Measurements from ENCODE around the gene ADIPOR2.

The ADIPOR2 gene

GRCh38 chr12:1800401-1801302 lies 109.8 kb downstream of the ADIPOR2 start:
- DNase-seq = peak in 1 of 2 donors; percentile 63

- no peak for DNase-seq
These were observed 110.6 kb downstream of the ADIPOR2 start for GRCh38 chr12:1801303-1801975.

GRCh38 chr12:1803736-1804135 lies 112.9 kb downstream of the ADIPOR2 start:
- DNase-seq = no peak

- peak; percentile 87 to 89 for DNase-seq
These were observed 113.9 kb downstream of the ADIPOR2 start for GRCh38 chr12:1804545-1805332.

- no peak for DNase-seq
These were observed 114.7 kb downstream of the ADIPOR2 start for GRCh38 chr12:1805441-1806081.

GRCh38 chr12:1806301-1807086 lies 115.6 kb downstream of the ADIPOR2 start:
- DNase-seq = no peak

GRCh38 chr12:1807087-1807860 lies 116.4 kb downstream of the ADIPOR2 start:
- no peak for DNase-seq

GRCh38 chr12:1808036-1808797 lies 117.3 kb downstream of the ADIPOR2 start:
- DNase-seq = no peak

GRCh38 chr12:1808798-1809480 lies 118.1 kb downstream of the ADIPOR2 start:
- DNase-seq = peak in 1 of 2 donors; percentile 20

- DNase-seq = peak in 1 of 2 donors; percentile 9
These were observed 118.8 kb downstream of the ADIPOR2 start for GRCh38 chr12:1809591-1810190.

GRCh38 chr12:1810201-1810930 lies 119.5 kb downstream of the ADIPOR2 start:
- peak in 1 of 2 donors; percentile 10 for DNase-seq

- DNase-seq = no peak
These were observed 120.0 kb downstream of the ADIPOR2 start for GRCh38 chr12:1810931-1811280.

- DNase-seq = peak; percentile 29 to 47
These were observed 120.5 kb downstream of the ADIPOR2 start for GRCh38 chr12:1811281-1811947.

- no peak for DNase-seq
These were observed 121.0 kb downstream of the ADIPOR2 start for GRCh38 chr12:1811948-1812291.

GRCh38 chr12:1812650-1813302 lies 121.9 kb downstream of the ADIPOR2 start:
- peak in 1 of 2 donors; percentile 56 for DNase-seq

GRCh38 chr12:1814266-1814665 lies 123.4 kb downstream of the ADIPOR2 start:
- DNase-seq = no peak

GRCh38 chr12:1815108-1815507 lies 124.2 kb downstream of the ADIPOR2 start:
- no peak for DNase-seq

All from CD4-positive, alpha-beta T cell treated with Interleukin-1 beta for 1 hour (primary cell).